Measurements from ENCODE around the gene ALPK1.

Gene ALPK1

GRCh38 chr4:112328734-112329130 is 31.6 kb downstream of the ALPK1 start:
- TF ChIP-seq ZNF248 (tag by site-specific recombination; IDR thresholded peaks at IDR 0.05) (no peak), ZNF658 (tag by site-specific recombination; IDR thresholded peaks at IDR 0.05) (no peak), ZSCAN16 (tag by site-specific recombination; IDR thresholded peaks at IDR 0.05) (no peak), REPIN1 (tag by site-specific recombination; IDR thresholded peaks at IDR 0.05; ENCODE audit: low read depth) (no peak), ZNF280C (tag by site-specific recombination; IDR thresholded peaks at IDR 0.05) (no peak), ZSCAN18 (tag by site-specific recombination; IDR thresholded peaks at IDR 0.05) (no peak), ZNF16 (tag by site-specific recombination; IDR thresholded peaks at IDR 0.05; ENCODE audit: low read depth) (no peak), ZNF433 (tag by site-specific recombination; IDR thresholded peaks at IDR 0.05; ENCODE audit: low read depth) (no peak), ZNF449 (tag by site-specific recombination; IDR thresholded peaks at IDR 0.05) (no peak)
- Histone ChIP-seq H3K4me3 (ENCODE audit: low read depth, low read length) (no peak overlapping the region), H3K4me1 (ENCODE audit: control insufficient read depth, insufficient read depth, low read length) (no peaks in the 10 kb centered on the region), H3K36me3 (ENCODE audit: control insufficient read depth in 2 of 2, insufficient read depth in 1 of 2, low read length in 2 of 2) (no peaks in the 10 kb centered on the region), H3K9me3 (ENCODE audit: control insufficient read depth, insufficient read depth, low read depth, low read length) (no peaks in the 10 kb centered on the region), H3K27ac (ENCODE audit: extremely low read depth, low read depth, low read length) (no peak overlapping the region)
- ChIA-PET POLR2A (no interaction called here), CTCF (interaction anchor here (0.7 to 3.0 kb wide), 13 partner anchors 8 to 1253 kb away, joined by 3 to 32 read pairs (median 4); partner anchors contain the start of gene NEUROG2)

- POLR2A ChIA-PET: no interaction called here
Measured at GRCh38 chr4:112329672-112330375, 32.7 kb downstream of the ALPK1 start.

GRCh38 chr4:112330921-112331320 is 33.8 kb downstream of the ALPK1 start:
- ChIA-PET CTCF (interaction anchor here (0.6 to 0.7 kb wide), 3 partner anchors 129 to 215 kb away, joined by 3 to 4 read pairs (median 3); no protein-coding TSS in a partner anchor), POLR2A (no interaction called here)
- Histone ChIP-seq H3K4me1 (ENCODE audit: control insufficient read depth, insufficient read depth, low read length) (no peaks in the 10 kb centered on the region), H3K4me3 (ENCODE audit: low read depth, low read length) (no peak overlapping the region), H3K9me3 (ENCODE audit: control insufficient read depth, insufficient read depth, low read depth, low read length) (no peaks in the 10 kb centered on the region), H3K27ac (ENCODE audit: extremely low read depth, low read depth, low read length) (no peak overlapping the region), H3K36me3 (ENCODE audit: control insufficient read depth in 2 of 2, insufficient read depth in 1 of 2, low read length in 2 of 2) (no peaks in the 10 kb centered on the region)
- TF ChIP-seq ZNF521 (tag by site-specific recombination; IDR thresholded peaks at IDR 0.05): no peak
- no peak for TF ChIP-seq RBAK (tag by site-specific recombination; IDR thresholded peaks at IDR 0.05)
- TF ChIP-seq REPIN1 (tag by site-specific recombination; IDR thresholded peaks at IDR 0.05; ENCODE audit: low read depth): no peak
- TF ChIP-seq ZNF776 (tag by site-specific recombination; IDR thresholded peaks at IDR 0.05; ENCODE audit: borderline replicate concordance): no peak
- TF ChIP-seq ZNF777 (tag by site-specific recombination; IDR thresholded peaks at IDR 0.05; ENCODE audit: borderline replicate concordance): no peak
- TF ChIP-seq ZNF621 (tag by site-specific recombination; IDR thresholded peaks at IDR 0.05): no peak
- TF ChIP-seq ZNF398 (tag by site-specific recombination; IDR thresholded peaks at IDR 0.05): no peak
- no peak for TF ChIP-seq KLF17 (tag by site-specific recombination; IDR thresholded peaks at IDR 0.05)
- no peak for TF ChIP-seq ZNF18 (tag by site-specific recombination; IDR thresholded peaks at IDR 0.05)

More at GRCh38 chr4:112329672-112330375, 32.7 kb downstream of the ALPK1 start:
- Histone ChIP-seq H3K36me3 (ENCODE audit: control insufficient read depth in 2 of 2, insufficient read depth in 1 of 2, low read length in 2 of 2) (no peaks in the 10 kb centered on the region), H3K9me3 (ENCODE audit: control insufficient read depth, insufficient read depth, low read depth, low read length) (no peaks in the 10 kb centered on the region), H3K4me3 (ENCODE audit: low read depth, low read length) (no peak overlapping the region), H3K27ac (ENCODE audit: extremely low read depth, low read depth, low read length) (no peak overlapping the region), H3K4me1 (ENCODE audit: control insufficient read depth, insufficient read depth, low read length) (no peaks in the 10 kb centered on the region)
- CTCF ChIA-PET: interaction anchor here (0.6 to 3.0 kb wide), 6 partner anchors 194 to 275 kb away, joined by 3 to 32 read pairs (median 4); no protein-coding TSS in a partner anchor
- TF ChIP-seq ZSCAN23 (tag by site-specific recombination; IDR thresholded peaks at IDR 0.05) (no peak), HOXC10 (CRISPR knock-in tag; IDR thresholded peaks at IDR 0.05) (no peak), ZNF404 (tag by site-specific recombination; IDR thresholded peaks at IDR 0.05) (no peak), ZNF776 (tag by site-specific recombination; IDR thresholded peaks at IDR 0.05; ENCODE audit: borderline replicate concordance) (no peak), ZNF132 (tag by site-specific recombination; IDR thresholded peaks at IDR 0.05; ENCODE audit: borderline replicate concordance) (no peak), ZNF423 (tag by site-specific recombination; IDR thresholded peaks at IDR 0.05) (no peak), YY2 (tag by site-specific recombination; IDR thresholded peaks at IDR 0.05) (no peak), SCRT1 (tag by site-specific recombination; IDR thresholded peaks at IDR 0.05; ENCODE audit: borderline replicate concordance) (no peak), ZNF426 (tag by site-specific recombination; IDR thresholded peaks at IDR 0.05) (no peak), ZNF560 (tag by site-specific recombination; IDR thresholded peaks at IDR 0.05; ENCODE audit: borderline replicate concordance) (no peak)
